Activated T-helper 17 cell treated with anti-CD3 and anti-CD28 coated beads, Interleukin-2, amount 50 U/mL, for 72 hours (primary cell): ENCODE data around the gene TRIM8. TPM values are rescaled to one million over a fixed set of nuclear protein-coding genes. Genes with fewer than 3 reads are reported as not detected.

Source experiments
- ATAC-seq: fragments of 150-1000 bp; cut with Tn5 transposase; replicated peaks from 2 replicates; pipeline ENCODE4 v1.10.0; 2021; ENCODE audit warnings: mild to moderate bottlenecking, moderate library complexity
- H3K27ac Mint-ChIP-seq: one replicate; pipeline ENCODE4 v1.8.0; 2022; ENCODE audit warnings: mixed read lengths
- H3K27me3 Mint-ChIP-seq: one replicate; pipeline ENCODE4 v1.8.0; 2022; ENCODE audit warnings: mixed read lengths
- H3K36me3 Mint-ChIP-seq: one replicate; pipeline ENCODE4 v1.8.0; 2022; ENCODE audit warnings: low read depth, mild to moderate bottlenecking, mixed read lengths
- H3K4me1 Mint-ChIP-seq: one replicate; pipeline ENCODE4 v1.8.0; 2022; ENCODE audit warnings: mixed read lengths
- H3K4me3 Mint-ChIP-seq: one replicate; pipeline ENCODE4 v1.8.0; 2022; ENCODE audit warnings: mild to moderate bottlenecking, mixed read lengths
- H3K9me3 Mint-ChIP-seq: one replicate; pipeline ENCODE4 v1.8.0; 2022; ENCODE audit warnings: mixed read lengths
- total RNA-seq, 2 donors: library from RNA; stranded (reverse); gene quantifications; one replicate each; pipeline ENCODE4 v1.2.3, GENCODE V29; 2022

Gene TRIM8
- total RNA-seq = 10 to 100 TPM; 60.0 to 73.9 TPM

GRCh38 chr10:102644066-102644645 is at the start of gene TRIM8:
TRIM8 (plus strand) TSS chr10:102644479; CDS start chr10:102644618, 139 bp downstream.
- ATAC-seq = no peak
- Mint-ChIP-seq H3K4me3 (peak within 1 kb of the TSS; percentile 99), H3K27me3 (no peaks in the 10 kb centered on the region), H3K4me1 (peaks cover 31% of the 10 kb centered on the region), H3K27ac (peak within 1 kb of the TSS; percentile 97), H3K9me3 (no peaks in the 10 kb centered on the region), H3K36me3 (peaks cover 47% of the 10 kb centered on the region)

- H3K36me3 Mint-ChIP-seq = peaks cover 17% of the 10 kb centered on the region
- H3K9me3 Mint-ChIP-seq = no peaks in the 10 kb centered on the region
- no peak overlapping the region for H3K4me3 Mint-ChIP-seq
- H3K27ac Mint-ChIP-seq = no peak overlapping the region
- H3K27me3 Mint-ChIP-seq = no peaks in the 10 kb centered on the region
- ATAC-seq = no peak
- no peaks in the 10 kb centered on the region for H3K4me1 Mint-ChIP-seq
Measured at GRCh38 chr10:102595293-102595692, 49.0 kb upstream of the TRIM8 start.

- Mint-ChIP-seq H3K27me3 (no peaks in the 10 kb centered on the region), H3K27ac (no peak overlapping the region), H3K36me3 (peaks cover 18% of the 10 kb centered on the region), H3K4me1 (no peaks in the 10 kb centered on the region), H3K4me3 (no peak overlapping the region), H3K9me3 (no peaks in the 10 kb centered on the region)
- no peak for ATAC-seq
Measured at GRCh38 chr10:102595897-102596296, 48.4 kb upstream of the TRIM8 start.

GRCh38 chr10:102596506-102596971 is 47.7 kb upstream of the TRIM8 start:
- no peak overlapping the region for H3K4me3 Mint-ChIP-seq
- H3K27me3 Mint-ChIP-seq = no peaks in the 10 kb centered on the region
- peak overlapping the region; percentile 36 for H3K27ac Mint-ChIP-seq
- no peaks in the 10 kb centered on the region for H3K9me3 Mint-ChIP-seq
- peak; percentile 80 for ATAC-seq
- no peaks in the 10 kb centered on the region for H3K4me1 Mint-ChIP-seq
- H3K36me3 Mint-ChIP-seq = peaks cover 24% of the 10 kb centered on the region

- no peaks in the 10 kb centered on the region for H3K9me3 Mint-ChIP-seq
- peaks cover 30% of the 10 kb centered on the region for H3K36me3 Mint-ChIP-seq
- no peaks in the 10 kb centered on the region for H3K27me3 Mint-ChIP-seq
- no peak for ATAC-seq
- H3K27ac Mint-ChIP-seq = no peak overlapping the region
- H3K4me1 Mint-ChIP-seq = no peaks in the 10 kb centered on the region
- H3K4me3 Mint-ChIP-seq = no peak overlapping the region
Measured at GRCh38 chr10:102597131-102597991, 46.9 kb upstream of the TRIM8 start.

- no peak for ATAC-seq
- H3K4me1 Mint-ChIP-seq = no peaks in the 10 kb centered on the region
- no peaks in the 10 kb centered on the region for H3K9me3 Mint-ChIP-seq
- peak overlapping the region; percentile 29 for H3K27ac Mint-ChIP-seq
- H3K4me3 Mint-ChIP-seq = no peak overlapping the region
- peaks cover 30% of the 10 kb centered on the region for H3K36me3 Mint-ChIP-seq
- no peaks in the 10 kb centered on the region for H3K27me3 Mint-ChIP-seq
Measured at GRCh38 chr10:102598243-102598642, 46.0 kb upstream of the TRIM8 start.

- H3K4me3 Mint-ChIP-seq = no peak overlapping the region
- no peaks in the 10 kb centered on the region for H3K9me3 Mint-ChIP-seq
- H3K27ac Mint-ChIP-seq = peak overlapping the region; percentile 5
- peaks cover 4% of the 10 kb centered on the region for H3K4me1 Mint-ChIP-seq
- H3K27me3 Mint-ChIP-seq = no peaks in the 10 kb centered on the region
- peaks cover 45% of the 10 kb centered on the region for H3K36me3 Mint-ChIP-seq
- ATAC-seq = no peak
Measured at GRCh38 chr10:102599565-102600327, 44.5 kb upstream of the TRIM8 start.

GRCh38 chr10:102600816-102601215 is 43.5 kb upstream of the TRIM8 start:
- ATAC-seq = no peak
- Mint-ChIP-seq H3K4me3 (no peak overlapping the region), H3K9me3 (no peaks in the 10 kb centered on the region), H3K4me1 (peaks cover 4% of the 10 kb centered on the region), H3K27me3 (no peaks in the 10 kb centered on the region), H3K27ac (peak overlapping the region; percentile 5), H3K36me3 (peaks cover 47% of the 10 kb centered on the region)

- no peaks in the 10 kb centered on the region for H3K27me3 Mint-ChIP-seq
- H3K9me3 Mint-ChIP-seq = no peaks in the 10 kb centered on the region
- peaks cover 4% of the 10 kb centered on the region for H3K4me1 Mint-ChIP-seq
- H3K4me3 Mint-ChIP-seq = no peak overlapping the region
- no peak overlapping the region for H3K27ac Mint-ChIP-seq
- H3K36me3 Mint-ChIP-seq = peaks cover 51% of the 10 kb centered on the region
- no peak for ATAC-seq
Measured at GRCh38 chr10:102601639-102602038, 42.6 kb upstream of the TRIM8 start.

GRCh38 chr10:102602272-102603045 is 41.8 kb upstream of the TRIM8 start:
- no peaks in the 10 kb centered on the region for H3K9me3 Mint-ChIP-seq
- ATAC-seq = no peak
- H3K27ac Mint-ChIP-seq = no peak overlapping the region
- no peak overlapping the region for H3K4me3 Mint-ChIP-seq
- H3K36me3 Mint-ChIP-seq = peaks cover 51% of the 10 kb centered on the region
- H3K4me1 Mint-ChIP-seq = peaks cover 4% of the 10 kb centered on the region
- H3K27me3 Mint-ChIP-seq = no peaks in the 10 kb centered on the region

GRCh38 chr10:102603946-102604345 is 40.3 kb upstream of the TRIM8 start:
- peaks cover 39% of the 10 kb centered on the region for H3K36me3 Mint-ChIP-seq
- peak overlapping the region; percentile 30 for H3K27ac Mint-ChIP-seq
- no peaks in the 10 kb centered on the region for H3K9me3 Mint-ChIP-seq
- H3K4me3 Mint-ChIP-seq = no peak overlapping the region
- no peak for ATAC-seq
- H3K27me3 Mint-ChIP-seq = no peaks in the 10 kb centered on the region
- peaks cover 9% of the 10 kb centered on the region for H3K4me1 Mint-ChIP-seq

GRCh38 chr10:102604439-102604841 is 39.8 kb upstream of the TRIM8 start:
- Mint-ChIP-seq H3K4me3 (no peak overlapping the region), H3K9me3 (no peaks in the 10 kb centered on the region), H3K36me3 (peaks cover 35% of the 10 kb centered on the region), H3K4me1 (peaks cover 12% of the 10 kb centered on the region), H3K27ac (no peak overlapping the region), H3K27me3 (no peaks in the 10 kb centered on the region)
- peak; percentile 32 for ATAC-seq

- peaks cover 35% of the 10 kb centered on the region for H3K36me3 Mint-ChIP-seq
- H3K9me3 Mint-ChIP-seq = no peaks in the 10 kb centered on the region
- peaks cover 17% of the 10 kb centered on the region for H3K4me1 Mint-ChIP-seq
- no peak for ATAC-seq
- H3K27ac Mint-ChIP-seq = no peak overlapping the region
- no peaks in the 10 kb centered on the region for H3K27me3 Mint-ChIP-seq
- H3K4me3 Mint-ChIP-seq = no peak overlapping the region
Measured at GRCh38 chr10:102605712-102606111, 38.6 kb upstream of the TRIM8 start.

GRCh38 chr10:102608487-102608886 is 35.8 kb upstream of the TRIM8 start:
- Mint-ChIP-seq H3K4me1 (peaks cover 34% of the 10 kb centered on the region), H3K27me3 (no peaks in the 10 kb centered on the region), H3K4me3 (peak overlapping the region; percentile 15), H3K27ac (peak overlapping the region; percentile 14), H3K36me3 (peaks cover 23% of the 10 kb centered on the region), H3K9me3 (no peaks in the 10 kb centered on the region)
- ATAC-seq = no peak
